ENCODE data around the gene ANXA4. TPM values are rescaled to one million over a fixed set of nuclear protein-coding genes. Genes with fewer than 3 reads are reported as not detected.

Gene ANXA4
- total and polyA plus RNA-seq, 2 experiments from 2014 or later, result 6.7 to 11.5 TPM

DNA sequence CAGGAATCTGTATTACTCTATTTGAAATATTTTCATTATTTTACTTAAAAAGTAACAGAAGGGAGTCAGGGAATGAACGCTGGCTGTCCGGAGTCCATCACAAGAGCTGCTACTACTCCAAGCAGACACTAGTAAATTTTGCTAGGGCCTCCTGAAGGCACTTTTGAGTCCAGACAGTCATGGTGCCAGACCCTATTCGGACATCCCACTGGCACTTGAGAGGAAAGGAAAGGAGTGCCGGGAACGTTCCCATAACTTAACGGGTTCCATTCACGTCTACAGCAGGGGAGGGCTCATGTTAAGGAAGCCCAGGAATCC lies 87.0 kb downstream of the ANXA4 start:
- no peak for ATAC-seq
- H3F3A ChIP-seq (replicated peaks; ENCODE audit: low read depth), result no peaks in the 10 kb centered on the region; the same call in 1 of the 2 replicates
- H3K4me1 Mint-ChIP-seq, result peaks cover 18% of the 10 kb centered on the region

More for the DNA sequence above, 87.0 kb downstream of the ANXA4 start:
- H3K36me3 Mint-ChIP-seq (ENCODE audit: low read depth), result peaks cover 3% of the 10 kb centered on the region; the same call in 2 of the 3 replicates
- no peaks in the 10 kb centered on the region for H3K9me3 Mint-ChIP-seq
- peaks cover 37% of the 10 kb centered on the region for H3K79me2 ChIP-seq (replicated peaks; ENCODE audit: insufficient read depth)
- DNase-seq (ENCODE audit: low spot score), result no peak
- H3K27ac ChIP-seq (ENCODE audit: low read depth), result peak overlapping the region; percentile 98
- no peaks in the 10 kb centered on the region for H3K27me3 ChIP-seq (ENCODE audit: insufficient read depth)
- TF ChIP-seq STAT1 (IDR thresholded peaks at IDR 0.05; ENCODE audit: unreplicated experiment) (no peak), JUNB (IDR thresholded peaks at IDR 0.05; ENCODE audit: unreplicated experiment) (no peak), EZH2phosphoT487 (IDR thresholded peaks at IDR 0.05; ENCODE audit: unreplicated experiment) (no peak), CREB1 (CRISPR knock-in tag; IDR thresholded peaks at IDR 0.05; ENCODE audit: low read depth) (no peak), REST (IDR thresholded peaks at IDR 0.05; ENCODE audit: unreplicated experiment) (no peak), ZNF114 (CRISPR knock-in tag; IDR thresholded peaks at IDR 0.05) (no peak), EZH2 (IDR thresholded peaks at IDR 0.05; ENCODE audit: low read depth, unreplicated experiment) (no peak), NANOG (IDR thresholded peaks at IDR 0.05; ENCODE audit: borderline replicate concordance) (no peak), ZNF331 (CRISPR knock-in tag; IDR thresholded peaks at IDR 0.05; ENCODE audit: low read depth) (no peak), POLR2AphosphoS5 (IDR thresholded peaks at IDR 0.05; ENCODE audit: low read depth) (no peak)
- TF ChIP-seq, protein P1, sequence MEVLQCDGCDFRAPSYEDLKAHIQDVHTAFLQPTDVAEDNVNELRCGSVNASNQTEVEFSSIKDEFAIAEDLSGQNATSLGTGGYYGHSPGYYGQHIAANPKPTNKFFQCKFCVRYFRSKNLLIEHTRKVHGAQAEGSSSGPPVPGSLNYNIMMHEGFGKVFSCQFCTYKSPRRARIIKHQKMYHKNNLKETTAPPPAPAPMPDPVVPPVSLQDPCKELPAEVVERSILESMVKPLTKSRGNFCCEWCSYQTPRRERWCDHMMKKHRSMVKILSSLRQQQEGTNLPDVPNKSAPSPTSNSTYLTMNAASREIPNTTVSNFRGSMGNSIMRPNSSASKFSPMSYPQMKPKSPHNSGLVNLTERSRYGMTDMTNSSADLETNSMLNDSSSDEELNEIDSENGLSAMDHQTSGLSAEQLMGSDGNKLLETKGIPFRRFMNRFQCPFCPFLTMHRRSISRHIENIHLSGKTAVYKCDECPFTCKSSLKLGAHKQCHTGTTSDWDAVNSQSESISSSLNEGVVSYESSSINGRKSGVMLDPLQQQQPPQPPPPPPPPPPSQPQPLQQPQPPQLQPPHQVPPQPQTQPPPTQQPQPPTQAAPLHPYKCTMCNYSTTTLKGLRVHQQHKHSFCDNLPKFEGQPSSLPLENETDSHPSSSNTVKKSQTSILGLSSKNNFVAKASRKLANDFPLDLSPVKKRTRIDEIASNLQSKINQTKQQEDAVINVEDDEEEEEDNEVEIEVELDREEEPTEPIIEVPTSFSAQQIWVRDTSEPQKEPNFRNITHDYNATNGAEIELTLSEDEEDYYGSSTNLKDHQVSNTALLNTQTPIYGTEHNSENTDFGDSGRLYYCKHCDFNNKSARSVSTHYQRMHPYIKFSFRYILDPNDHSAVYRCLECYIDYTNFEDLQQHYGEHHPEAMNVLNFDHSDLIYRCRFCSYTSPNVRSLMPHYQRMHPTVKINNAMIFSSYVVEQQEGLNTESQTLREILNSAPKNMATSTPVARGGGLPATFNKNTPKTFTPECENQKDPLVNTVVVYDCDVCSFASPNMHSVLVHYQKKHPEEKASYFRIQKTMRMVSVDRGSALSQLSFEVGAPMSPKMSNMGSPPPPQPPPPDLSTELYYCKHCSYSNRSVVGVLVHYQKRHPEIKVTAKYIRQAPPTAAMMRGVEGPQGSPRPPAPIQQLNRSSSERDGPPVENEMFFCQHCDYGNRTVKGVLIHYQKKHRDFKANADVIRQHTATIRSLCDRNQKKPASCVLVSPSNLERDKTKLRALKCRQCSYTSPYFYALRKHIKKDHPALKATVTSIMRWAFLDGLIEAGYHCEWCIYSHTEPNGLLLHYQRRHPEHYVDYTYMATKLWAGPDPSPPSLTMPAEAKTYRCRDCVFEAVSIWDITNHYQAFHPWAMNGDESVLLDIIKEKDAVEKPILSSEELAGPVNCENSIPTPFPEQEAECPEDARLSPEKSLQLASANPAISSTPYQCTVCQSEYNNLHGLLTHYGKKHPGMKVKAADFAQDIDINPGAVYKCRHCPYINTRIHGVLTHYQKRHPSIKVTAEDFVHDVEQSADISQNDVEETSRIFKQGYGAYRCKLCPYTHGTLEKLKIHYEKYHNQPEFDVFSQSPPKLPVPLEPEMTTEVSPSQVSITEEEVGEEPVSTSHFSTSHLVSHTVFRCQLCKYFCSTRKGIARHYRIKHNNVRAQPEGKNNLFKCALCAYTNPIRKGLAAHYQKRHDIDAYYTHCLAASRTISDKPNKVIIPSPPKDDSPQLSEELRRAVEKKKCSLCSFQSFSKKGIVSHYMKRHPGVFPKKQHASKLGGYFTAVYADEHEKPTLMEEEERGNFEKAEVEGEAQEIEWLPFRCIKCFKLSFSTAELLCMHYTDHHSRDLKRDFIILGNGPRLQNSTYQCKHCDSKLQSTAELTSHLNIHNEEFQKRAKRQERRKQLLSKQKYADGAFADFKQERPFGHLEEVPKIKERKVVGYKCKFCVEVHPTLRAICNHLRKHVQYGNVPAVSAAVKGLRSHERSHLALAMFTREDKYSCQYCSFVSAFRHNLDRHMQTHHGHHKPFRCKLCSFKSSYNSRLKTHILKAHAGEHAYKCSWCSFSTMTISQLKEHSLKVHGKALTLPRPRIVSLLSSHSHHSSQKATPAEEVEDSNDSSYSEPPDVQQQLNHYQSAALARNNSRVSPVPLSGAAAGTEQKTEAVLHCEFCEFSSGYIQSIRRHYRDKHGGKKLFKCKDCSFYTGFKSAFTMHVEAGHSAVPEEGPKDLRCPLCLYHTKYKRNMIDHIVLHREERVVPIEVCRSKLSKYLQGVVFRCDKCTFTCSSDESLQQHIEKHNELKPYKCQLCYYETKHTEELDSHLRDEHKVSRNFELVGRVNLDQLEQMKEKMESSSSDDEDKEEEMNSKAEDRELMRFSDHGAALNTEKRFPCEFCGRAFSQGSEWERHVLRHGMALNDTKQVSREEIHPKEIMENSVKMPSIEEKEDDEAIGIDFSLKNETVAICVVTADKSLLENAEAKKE (CRISPR knock-in tag; IDR thresholded peaks at IDR 0.05), result no peak
- TF ChIP-seq, protein P2, sequence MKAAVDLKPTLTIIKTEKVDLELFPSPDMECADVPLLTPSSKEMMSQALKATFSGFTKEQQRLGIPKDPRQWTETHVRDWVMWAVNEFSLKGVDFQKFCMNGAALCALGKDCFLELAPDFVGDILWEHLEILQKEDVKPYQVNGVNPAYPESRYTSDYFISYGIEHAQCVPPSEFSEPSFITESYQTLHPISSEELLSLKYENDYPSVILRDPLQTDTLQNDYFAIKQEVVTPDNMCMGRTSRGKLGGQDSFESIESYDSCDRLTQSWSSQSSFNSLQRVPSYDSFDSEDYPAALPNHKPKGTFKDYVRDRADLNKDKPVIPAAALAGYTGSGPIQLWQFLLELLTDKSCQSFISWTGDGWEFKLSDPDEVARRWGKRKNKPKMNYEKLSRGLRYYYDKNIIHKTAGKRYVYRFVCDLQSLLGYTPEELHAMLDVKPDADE (IDR thresholded peaks at IDR 0.05), result no peak
- TF ChIP-seq, protein P3, sequence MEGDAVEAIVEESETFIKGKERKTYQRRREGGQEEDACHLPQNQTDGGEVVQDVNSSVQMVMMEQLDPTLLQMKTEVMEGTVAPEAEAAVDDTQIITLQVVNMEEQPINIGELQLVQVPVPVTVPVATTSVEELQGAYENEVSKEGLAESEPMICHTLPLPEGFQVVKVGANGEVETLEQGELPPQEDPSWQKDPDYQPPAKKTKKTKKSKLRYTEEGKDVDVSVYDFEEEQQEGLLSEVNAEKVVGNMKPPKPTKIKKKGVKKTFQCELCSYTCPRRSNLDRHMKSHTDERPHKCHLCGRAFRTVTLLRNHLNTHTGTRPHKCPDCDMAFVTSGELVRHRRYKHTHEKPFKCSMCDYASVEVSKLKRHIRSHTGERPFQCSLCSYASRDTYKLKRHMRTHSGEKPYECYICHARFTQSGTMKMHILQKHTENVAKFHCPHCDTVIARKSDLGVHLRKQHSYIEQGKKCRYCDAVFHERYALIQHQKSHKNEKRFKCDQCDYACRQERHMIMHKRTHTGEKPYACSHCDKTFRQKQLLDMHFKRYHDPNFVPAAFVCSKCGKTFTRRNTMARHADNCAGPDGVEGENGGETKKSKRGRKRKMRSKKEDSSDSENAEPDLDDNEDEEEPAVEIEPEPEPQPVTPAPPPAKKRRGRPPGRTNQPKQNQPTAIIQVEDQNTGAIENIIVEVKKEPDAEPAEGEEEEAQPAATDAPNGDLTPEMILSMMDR (conservative IDR thresholded peaks at IDR 0.05; ENCODE audit: low read depth in 2 of 2), result no peak
- H3K27ac Mint-ChIP-seq, result peak overlapping the region; percentile 98
- H3K9me2 ChIP-seq (ENCODE audit: insufficient read depth), result no peaks in the 10 kb centered on the region
- peak overlapping the region; percentile 66 for H3K4me3 ChIP-seq
- peaks cover 10% of the 10 kb centered on the region; the same call in 1 of the 2 replicates for H3K36me3 ChIP-seq (ENCODE audit: insufficient read depth)
- peaks cover 9% of the 10 kb centered on the region for H3K27me3 Mint-ChIP-seq (ENCODE audit: insufficient read depth, low read depth, poor library complexity)
- H2AFZ ChIP-seq, result peak overlapping the region; percentile 85
- H4K20me1 ChIP-seq (replicated peaks; ENCODE audit: insufficient read depth), result peaks cover 15% of the 10 kb centered on the region
- H3K4me1 ChIP-seq (ENCODE audit: insufficient read depth), result peaks cover 17% of the 10 kb centered on the region
- H3K4me3 Mint-ChIP-seq, result peak overlapping the region; percentile 82
- peak overlapping the region; percentile 71 for H3K4me2 ChIP-seq
